ENCODE results near the gene TANK.
"Not testable (repeated sequence)": the region's sequence is repeated elsewhere in the genome, so short reads cannot be mapped to it uniquely, and the experiment has no call there.

TANK gene

GRCh38 chr2:161228511-161229240, 68.4 kb downstream of the TANK start:
- no peak for DNase-seq (ENCODE audit: low read depth, low spot score)

GRCh38 chr2:161230959-161231358, 70.7 kb downstream of the TANK start:
- no peak for DNase-seq (ENCODE audit: low read depth, low spot score)

GRCh38 chr2:161232571-161232970, 72.3 kb downstream of the TANK start:
- no peak for DNase-seq (ENCODE audit: low read depth, low spot score)

- no peak for DNase-seq (ENCODE audit: low read depth, low spot score)
Observed at GRCh38 chr2:161233858-161234431, 73.7 kb downstream of the TANK start.

GRCh38 chr2:161234627-161235026, 74.4 kb downstream of the TANK start:
- DNase-seq (ENCODE audit: low read depth, low spot score) = no peak

- DNase-seq (ENCODE audit: low read depth, low spot score) = no peak
Observed at GRCh38 chr2:161237392-161238264, 77.4 kb downstream of the TANK start.

GRCh38 chr2:161238265-161238559, 78.0 kb downstream of the TANK start:
- DNase-seq (ENCODE audit: low read depth, low spot score) = no peak

- DNase-seq (ENCODE audit: low read depth, low spot score) = no peak
Observed at GRCh38 chr2:161238560-161239325, 78.5 kb downstream of the TANK start.

- DNase-seq (ENCODE audit: low read depth, low spot score) = no peak
Observed at GRCh38 chr2:161239326-161240109, 79.3 kb downstream of the TANK start.

GRCh38 chr2:161241894-161242293, 81.7 kb downstream of the TANK start:
- no peak for DNase-seq (ENCODE audit: low read depth, low spot score)

GRCh38 chr2:161243312-161243711, 83.1 kb downstream of the TANK start:
- no peak for DNase-seq (ENCODE audit: low read depth, low spot score)

GRCh38 chr2:161243905-161244304, 83.7 kb downstream of the TANK start:
- no peak for DNase-seq (ENCODE audit: low read depth, low spot score)

- DNase-seq (ENCODE audit: low read depth, low spot score) = not testable (repeated sequence)
Observed at GRCh38 chr2:161244387-161245260, 84.4 kb downstream of the TANK start.

- no peak for DNase-seq (ENCODE audit: low read depth, low spot score)
Observed at GRCh38 chr2:161245261-161245553, 85.0 kb downstream of the TANK start.

- no peak for DNase-seq (ENCODE audit: low read depth, low spot score)
Observed at GRCh38 chr2:161245671-161246070, 85.4 kb downstream of the TANK start.

GRCh38 chr2:161246281-161246680, 86.1 kb downstream of the TANK start:
- DNase-seq (ENCODE audit: low read depth, low spot score) = no peak

- no peak for DNase-seq (ENCODE audit: low read depth, low spot score)
Observed at GRCh38 chr2:161250864-161251436, 90.7 kb downstream of the TANK start.

GRCh38 chr2:161257123-161257952, 97.1 kb downstream of the TANK start:
- DNase-seq (ENCODE audit: low read depth, low spot score) = no peak

GRCh38 chr2:161265874-161266273, 105.6 kb downstream of the TANK start:
- no peak for DNase-seq (ENCODE audit: low read depth, low spot score)

All from activated naive CD8-positive, alpha-beta T cell treated with anti-CD3 and anti-CD28 coated beads, Interleukin-2, amount 50 U/mL, for 16 hours (primary cell).